ENCODE data around the gene TAP2. TPM values are rescaled to one million over a fixed set of nuclear protein-coding genes. Genes with fewer than 3 reads are reported as not detected.
"Not testable (repeated sequence)": the region's sequence is repeated elsewhere in the genome, so short reads cannot be mapped to it uniquely, and the experiment has no call there.

TAP2 gene
- 100 to 1,000 TPM; 216 to 226 TPM for total RNA-seq

GRCh38 chr6:32838114-32838958 is at the start of gene TAP2:
TSS of gene TAP2 (minus strand) at chr6:32838739. CDS start at chr6:32838233, 506 bp downstream.
- Mint-ChIP-seq H3K4me3 (peak within 1 kb of the TSS; percentile 83), H3K27ac (peak within 1 kb of the TSS; percentile 99), H3K27me3 (no peaks in the 10 kb centered on the region), H3K9me3 (peaks cover 1% of the 10 kb centered on the region), H3K4me1 (peaks cover 75% of the 10 kb centered on the region), H3K36me3 (peaks cover 88% of the 10 kb centered on the region)
- DNase-seq, result peak; percentile 98

- no peaks in the 10 kb centered on the region for H3K27me3 Mint-ChIP-seq
- H3K4me3 Mint-ChIP-seq, result no peak overlapping the region
- no peak overlapping the region for H3K27ac Mint-ChIP-seq
- no peaks in the 10 kb centered on the region for H3K36me3 Mint-ChIP-seq
- H3K9me3 Mint-ChIP-seq, result no peaks in the 10 kb centered on the region
- peaks cover 4% of the 10 kb centered on the region for H3K4me1 Mint-ChIP-seq
- DNase-seq, result no peak
Observed at GRCh38 chr6:32887616-32888015, 49.1 kb upstream of the TAP2 start.

GRCh38 chr6:32886681-32887383 is 48.3 kb upstream of the TAP2 start:
- peaks cover 7% of the 10 kb centered on the region for H3K4me1 Mint-ChIP-seq
- no peaks in the 10 kb centered on the region for H3K9me3 Mint-ChIP-seq
- no peak overlapping the region for H3K4me3 Mint-ChIP-seq
- no peaks in the 10 kb centered on the region for H3K27me3 Mint-ChIP-seq
- no peak for DNase-seq
- no peaks in the 10 kb centered on the region for H3K36me3 Mint-ChIP-seq
- no peak overlapping the region for H3K27ac Mint-ChIP-seq

- peaks cover 7% of the 10 kb centered on the region for H3K4me1 Mint-ChIP-seq
Observed at GRCh38 chr6:32885698-32886286, 47.3 kb upstream of the TAP2 start.

GRCh38 chr6:32883789-32884188 is 45.2 kb upstream of the TAP2 start:
- Mint-ChIP-seq H3K9me3 (no peaks in the 10 kb centered on the region), H3K4me3 (no peak overlapping the region)

More at GRCh38 chr6:32885698-32886286, 47.3 kb upstream of the TAP2 start:
- H3K27me3 Mint-ChIP-seq, result no peaks in the 10 kb centered on the region
- H3K4me3 Mint-ChIP-seq, result no peak overlapping the region
- H3K27ac Mint-ChIP-seq, result no peak overlapping the region
- no peaks in the 10 kb centered on the region for H3K9me3 Mint-ChIP-seq
- no peak for DNase-seq
- H3K36me3 Mint-ChIP-seq, result no peaks in the 10 kb centered on the region

GRCh38 chr6:32882879-32883250 is 44.3 kb upstream of the TAP2 start:
- Mint-ChIP-seq H3K27me3 (peaks cover 6% of the 10 kb centered on the region), H3K4me1 (peaks cover 7% of the 10 kb centered on the region), H3K9me3 (no peaks in the 10 kb centered on the region), H3K27ac (no peak overlapping the region), H3K4me3 (no peak overlapping the region), H3K36me3 (peaks cover 2% of the 10 kb centered on the region)
- no peak for DNase-seq

More at GRCh38 chr6:32883789-32884188, 45.2 kb upstream of the TAP2 start:
- H3K4me1 Mint-ChIP-seq, result peaks cover 7% of the 10 kb centered on the region
- no peak overlapping the region for H3K27ac Mint-ChIP-seq
- H3K36me3 Mint-ChIP-seq, result peaks cover 2% of the 10 kb centered on the region
- H3K27me3 Mint-ChIP-seq, result peaks cover 6% of the 10 kb centered on the region
- DNase-seq, result no peak

GRCh38 chr6:32880962-32881361 is 42.4 kb upstream of the TAP2 start:
- DNase-seq, H3K27ac Mint-ChIP-seq, H3K4me1 Mint-ChIP-seq, H3K4me3 Mint-ChIP-seq, H3K9me3 Mint-ChIP-seq, H3K36me3 Mint-ChIP-seq: not testable (repeated sequence)
- peaks cover 11% of the 10 kb centered on the region for H3K27me3 Mint-ChIP-seq

GRCh38 chr6:32879691-32880090 is 41.2 kb upstream of the TAP2 start:
- peaks cover 11% of the 10 kb centered on the region for H3K27me3 Mint-ChIP-seq
- H3K4me1 Mint-ChIP-seq, result peaks cover 3% of the 10 kb centered on the region
- H3K4me3 Mint-ChIP-seq, result no peak overlapping the region
- H3K27ac Mint-ChIP-seq, result no peak overlapping the region
- no peak for DNase-seq
- peaks cover 2% of the 10 kb centered on the region for H3K36me3 Mint-ChIP-seq
- H3K9me3 Mint-ChIP-seq, result no peaks in the 10 kb centered on the region

- no peak for DNase-seq
- Mint-ChIP-seq H3K36me3 (peaks cover 5% of the 10 kb centered on the region), H3K4me1 (peaks cover 4% of the 10 kb centered on the region)
Observed at GRCh38 chr6:32876603-32877002, 38.1 kb upstream of the TAP2 start.

GRCh38 chr6:32873947-32874346 is 35.4 kb upstream of the TAP2 start:
- peaks cover 19% of the 10 kb centered on the region for H3K4me1 Mint-ChIP-seq
- H3K4me3 Mint-ChIP-seq, H3K36me3 Mint-ChIP-seq, H3K27me3 Mint-ChIP-seq, DNase-seq, H3K27ac Mint-ChIP-seq, H3K9me3 Mint-ChIP-seq: not testable (repeated sequence)

More at GRCh38 chr6:32876603-32877002, 38.1 kb upstream of the TAP2 start:
- Mint-ChIP-seq H3K4me3 (no peak overlapping the region), H3K27me3 (peaks cover 15% of the 10 kb centered on the region), H3K9me3 (no peaks in the 10 kb centered on the region), H3K27ac (no peak overlapping the region)

GRCh38 chr6:32868257-32868788 is 29.8 kb upstream of the TAP2 start:
- H3K27me3 Mint-ChIP-seq, result no peaks in the 10 kb centered on the region
- peaks cover 11% of the 10 kb centered on the region for H3K36me3 Mint-ChIP-seq
- H3K9me3 Mint-ChIP-seq, result no peaks in the 10 kb centered on the region
- no peak overlapping the region for H3K27ac Mint-ChIP-seq
- H3K4me3 Mint-ChIP-seq, result no peak overlapping the region
- H3K4me1 Mint-ChIP-seq, result peaks cover 52% of the 10 kb centered on the region
- peak; percentile 75 for DNase-seq

- peaks cover 52% of the 10 kb centered on the region for H3K4me1 Mint-ChIP-seq
- peak overlapping the region; percentile 88 for H3K27ac Mint-ChIP-seq
- no peak for DNase-seq
- H3K27me3 Mint-ChIP-seq, result no peaks in the 10 kb centered on the region
- H3K36me3 Mint-ChIP-seq, result peaks cover 14% of the 10 kb centered on the region
- H3K4me3 Mint-ChIP-seq, result peak overlapping the region; percentile 58
- no peaks in the 10 kb centered on the region for H3K9me3 Mint-ChIP-seq
Observed at GRCh38 chr6:32867554-32868256, 29.2 kb upstream of the TAP2 start.

- H3K27me3 Mint-ChIP-seq, result no peaks in the 10 kb centered on the region
Observed at GRCh38 chr6:32867022-32867477, 28.5 kb upstream of the TAP2 start.

GRCh38 chr6:32865724-32866443 is 27.3 kb upstream of the TAP2 start:
- H3K27ac Mint-ChIP-seq, result peak overlapping the region; percentile 88
- H3K27me3 Mint-ChIP-seq, result no peaks in the 10 kb centered on the region
- H3K36me3 Mint-ChIP-seq, result peaks cover 19% of the 10 kb centered on the region
- H3K4me3 Mint-ChIP-seq, result no peak overlapping the region
- H3K4me1 Mint-ChIP-seq, result peaks cover 50% of the 10 kb centered on the region
- no peak for DNase-seq
- H3K9me3 Mint-ChIP-seq, result no peaks in the 10 kb centered on the region

More at GRCh38 chr6:32867022-32867477, 28.5 kb upstream of the TAP2 start:
- Mint-ChIP-seq H3K4me1 (peaks cover 52% of the 10 kb centered on the region), H3K9me3 (no peaks in the 10 kb centered on the region), H3K27ac (peak overlapping the region; percentile 88), H3K4me3 (peak overlapping the region; percentile 58), H3K36me3 (peaks cover 14% of the 10 kb centered on the region)
- no peak for DNase-seq

Measured in activated naive CD8-positive, alpha-beta T cell treated with anti-CD3 and anti-CD28 coated beads for 36 hours (primary cell).